T1000 (cell line): ENCODE measurements around the gene GPS1.

Source experiments
- DNase-seq: peaks from one replicate; lab custom pipeline; 2025; ENCODE audit warnings: mixed read lengths; lab: John Stamatoyannopoulos, UW

Gene GPS1

GRCh38 chr17:82051776-82052637 lies at the start of gene GPS1, which contains the start of gene RFNG:
TSS of gene GPS1 (plus strand) at chr17:82051898. CDS start at chr17:82051932, 34 bp downstream.
TSS of gene RFNG (minus strand) at chr17:82051811. CDS start at chr17:82051766, 45 bp downstream.
- DNase-seq: no peak

DNA sequence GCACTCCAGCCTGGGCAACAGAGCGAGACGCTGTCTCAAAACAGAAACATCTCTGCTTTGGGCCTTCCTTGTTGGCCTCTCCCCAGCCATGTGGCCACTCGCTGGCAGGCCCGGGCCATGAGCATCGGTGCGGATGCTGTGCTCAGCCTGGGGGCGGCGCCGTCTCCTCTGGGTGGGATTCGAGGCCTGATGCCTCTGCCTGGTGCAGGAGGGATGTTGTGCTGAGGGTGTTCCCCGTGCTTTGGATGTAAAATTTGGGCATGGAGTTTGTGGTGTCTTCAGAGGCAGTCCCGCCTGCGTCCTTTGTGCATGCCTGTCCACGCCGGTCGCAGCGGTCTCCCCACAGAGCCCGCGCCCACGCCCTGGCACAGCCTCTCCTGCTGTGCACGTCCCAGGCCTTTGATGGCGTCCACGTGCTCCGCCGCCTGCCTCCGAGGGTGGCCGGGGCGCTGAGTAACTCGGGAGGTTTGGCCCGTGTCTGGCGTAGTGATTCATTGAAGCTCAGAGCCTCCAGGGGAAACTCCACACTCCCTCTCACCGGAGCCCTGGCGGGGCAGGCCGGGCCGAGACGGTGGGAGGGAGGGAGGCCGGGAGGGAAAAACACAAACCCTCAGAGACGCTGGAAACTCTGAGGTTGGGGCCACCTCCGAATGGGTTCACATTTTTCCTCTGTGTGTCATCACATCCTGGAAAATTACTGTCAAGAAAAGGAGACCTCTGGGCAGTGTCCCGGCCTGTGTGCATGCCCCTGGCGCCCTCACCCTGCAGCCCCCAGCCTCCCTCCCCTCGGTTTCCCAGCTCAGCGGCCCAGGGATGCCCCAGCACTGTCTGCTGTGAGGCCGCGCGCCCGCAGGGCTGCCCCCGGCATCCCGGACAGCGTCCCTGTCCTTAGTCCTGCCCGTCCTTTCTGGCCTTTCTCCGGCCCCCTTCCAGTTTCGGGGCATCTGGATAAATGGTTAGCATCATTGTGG lies 48.0 kb upstream of the GPS1 start:
- peak; percentile 97 for DNase-seq

DNA sequence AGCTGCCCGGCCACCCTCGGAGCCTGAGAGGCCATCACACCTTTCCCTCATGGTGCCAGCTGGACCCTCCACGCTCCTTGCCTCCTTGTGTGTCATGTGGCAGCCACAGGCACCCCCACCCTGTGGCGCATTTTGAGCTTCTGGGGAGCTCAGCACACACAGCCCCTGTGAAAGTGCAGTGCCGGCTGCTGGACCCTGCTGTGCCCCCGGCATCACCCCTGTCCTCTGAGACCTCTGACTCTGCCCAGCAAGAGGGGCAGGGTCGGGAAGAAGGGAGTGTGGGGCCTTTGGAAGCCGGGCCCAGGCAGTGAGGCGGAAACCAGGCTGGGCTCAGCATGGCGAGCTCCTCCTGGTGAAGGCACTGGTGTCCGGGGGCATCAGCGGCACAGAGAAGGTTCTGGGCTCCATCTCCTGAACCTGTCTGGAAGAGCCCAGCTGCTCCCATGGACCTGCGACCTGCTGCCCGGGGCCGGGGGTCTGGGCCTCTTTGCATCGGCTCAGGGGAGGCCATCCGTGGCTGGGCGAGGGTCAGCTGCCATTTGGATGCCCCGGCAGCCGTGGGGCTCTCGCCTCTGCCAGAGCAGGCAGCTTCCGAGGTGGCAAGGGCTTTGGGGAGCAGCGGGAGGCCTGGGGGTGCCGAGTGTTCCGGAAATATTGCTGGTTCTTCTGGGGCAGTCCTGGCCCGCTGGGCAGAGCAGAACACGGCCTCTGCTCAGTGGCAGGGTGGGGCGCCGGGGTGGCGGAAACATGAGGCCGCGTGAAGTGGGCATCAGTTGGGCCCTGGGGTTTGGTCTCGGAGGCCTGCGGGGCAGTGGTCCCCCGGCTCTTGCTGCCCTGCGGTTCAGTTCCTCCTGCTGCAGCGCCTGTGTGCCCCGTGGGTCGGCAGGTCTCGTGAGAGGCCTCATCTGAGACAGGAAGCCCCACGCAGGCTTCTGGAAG lies 46.9 kb upstream of the GPS1 start:
- DNase-seq: no peak

GRCh38 chr17:82005701-82006348 lies 45.9 kb upstream of the GPS1 start:
- DNase-seq: no peak

DNA sequence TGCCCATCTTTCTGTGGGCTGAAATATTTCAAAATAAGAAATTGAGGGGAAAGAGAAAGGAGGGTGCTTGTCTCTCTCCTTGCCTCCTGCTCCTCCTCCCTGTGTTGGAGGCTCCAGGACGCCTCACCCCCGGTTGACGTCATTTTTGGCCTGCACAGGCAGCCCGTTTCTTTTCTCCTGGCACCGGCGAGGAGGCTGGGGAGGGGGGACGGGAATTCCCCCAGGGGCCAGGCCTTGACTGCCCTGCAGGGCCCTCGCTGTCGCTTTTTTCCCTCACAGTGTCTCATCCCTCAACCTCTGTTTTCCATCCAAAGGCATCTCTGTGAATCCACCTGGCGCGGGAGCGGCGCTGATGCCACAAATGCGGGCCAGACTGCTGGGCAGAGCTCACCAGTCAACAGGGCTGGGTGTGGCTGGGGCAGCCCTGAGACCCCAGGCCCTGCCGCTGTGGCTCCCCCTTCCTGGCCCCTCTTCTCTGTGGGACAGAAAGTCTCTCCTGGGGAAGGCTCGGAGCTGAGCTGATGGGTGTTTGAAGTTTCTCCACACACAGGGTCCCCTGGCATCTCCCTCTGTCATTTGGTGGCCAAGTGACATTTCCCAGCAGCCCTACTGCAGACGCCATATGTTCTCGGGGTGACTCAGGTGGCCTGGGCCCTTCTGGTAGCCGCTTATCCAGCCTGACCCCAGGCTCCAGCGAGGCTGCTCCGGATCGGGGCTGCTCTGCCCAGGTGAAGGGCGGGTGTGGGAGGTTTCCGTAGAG lies 45.0 kb upstream of the GPS1 start:
- DNase-seq: peak; percentile 17

DNA sequence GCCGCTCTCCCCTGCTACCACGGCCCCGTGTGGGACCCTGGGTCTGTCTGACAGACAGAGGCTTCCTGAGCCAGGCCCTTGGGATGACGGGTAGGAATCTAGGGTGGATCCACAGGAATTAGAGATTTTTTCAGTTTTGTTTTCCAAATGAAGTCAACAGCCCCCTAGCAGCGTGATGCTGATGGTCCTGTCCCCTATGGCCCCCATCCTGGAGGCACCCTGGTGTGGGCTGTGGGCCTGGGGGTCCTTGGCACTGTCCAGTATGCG lies 44.5 kb upstream of the GPS1 start:
- DNase-seq: no peak

GRCh38 chr17:82007495-82008257 lies 44.0 kb upstream of the GPS1 start:
- DNase-seq: no peak

DNA sequence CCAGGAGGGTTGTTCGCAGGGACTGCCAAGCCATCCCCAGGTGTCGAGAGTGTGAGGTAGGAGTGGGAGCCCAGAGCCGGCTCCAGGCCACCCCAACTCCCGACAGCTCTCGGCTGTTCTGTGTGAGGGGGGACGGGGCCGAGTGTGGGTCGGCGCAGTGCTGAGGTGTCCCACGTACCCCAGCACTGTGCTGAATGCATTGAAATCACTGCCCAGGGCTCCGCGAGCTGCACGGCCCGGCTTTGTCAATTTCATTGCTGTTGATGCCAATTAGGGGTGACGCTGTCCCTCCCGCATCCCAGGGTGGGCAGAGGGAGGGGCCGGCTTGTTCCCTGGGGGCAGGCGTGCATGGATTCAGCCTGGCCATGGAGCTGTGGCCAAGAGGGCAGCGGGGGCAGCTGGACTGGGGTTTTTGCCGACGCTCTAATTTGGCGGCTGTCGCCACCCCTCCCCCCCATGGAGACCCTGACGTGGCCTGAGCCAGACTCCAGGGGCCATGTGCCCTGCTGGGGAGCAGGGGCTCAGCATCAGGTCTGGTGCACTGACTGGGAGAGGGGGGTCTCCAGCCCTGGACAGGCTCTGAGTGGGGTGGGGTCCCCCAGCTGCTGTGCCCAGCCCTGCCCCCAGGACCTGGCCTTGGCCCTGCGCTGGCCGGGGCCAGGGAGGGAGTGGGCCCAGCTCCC lies 43.3 kb upstream of the GPS1 start:
- DNase-seq: no peak

DNA sequence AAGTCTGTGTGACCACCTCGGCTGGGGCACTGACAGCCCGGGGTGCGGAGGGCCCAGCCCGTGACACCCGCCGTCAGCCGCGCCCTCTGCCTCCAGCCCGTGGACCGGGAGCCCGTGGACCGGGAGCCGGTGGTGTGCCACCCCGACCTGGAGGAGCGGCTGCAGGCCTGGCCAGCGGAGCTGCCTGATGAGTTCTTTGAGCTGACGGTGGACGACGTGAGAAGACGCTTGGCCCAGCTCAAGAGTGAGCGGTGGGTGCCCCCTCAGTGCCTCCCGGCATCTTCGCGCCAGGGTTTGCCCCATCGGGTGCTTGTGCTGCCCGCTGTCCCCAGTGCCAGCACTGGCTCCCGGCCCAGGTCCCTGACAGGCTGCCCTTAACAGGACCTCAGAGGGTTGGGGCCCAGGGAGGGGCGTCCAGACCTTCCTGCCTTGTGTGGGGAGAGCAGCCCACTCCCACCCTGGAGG lies 42.7 kb upstream of the GPS1 start:
- no peak for DNase-seq

DNA sequence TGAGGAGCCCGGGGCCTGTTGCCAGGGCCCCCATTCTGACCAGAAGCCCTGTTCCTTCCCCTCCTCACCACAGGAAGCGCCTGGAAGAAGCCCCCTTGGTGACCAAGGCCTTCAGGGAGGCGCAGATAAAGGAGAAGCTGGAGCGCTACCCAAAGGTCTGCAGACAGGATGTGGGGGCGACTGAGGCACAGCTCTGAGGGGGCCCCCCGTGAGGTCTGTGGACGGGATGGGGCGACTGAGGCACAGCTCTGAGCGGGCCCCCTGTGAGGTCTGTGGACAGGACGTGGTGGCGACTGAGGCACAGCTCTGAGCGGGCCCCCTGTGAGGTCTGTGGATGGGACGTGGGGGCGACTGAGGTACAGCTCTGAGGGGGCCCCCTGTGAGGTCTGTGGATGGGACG lies 42.3 kb upstream of the GPS1 start:
- no peak for DNase-seq

- DNase-seq: no peak
These were observed 40.8 kb upstream of the GPS1 start for GRCh38 chr17:82010575-82011525.

GRCh38 chr17:82011617-82012187 lies 40.0 kb upstream of the GPS1 start:
- no peak for DNase-seq

- DNase-seq: no peak
These were observed 39.4 kb upstream of the GPS1 start for GRCh38 chr17:82012261-82012639.

GRCh38 chr17:82012640-82013295 lies 38.9 kb upstream of the GPS1 start:
- DNase-seq: peak; percentile 53

DNA sequence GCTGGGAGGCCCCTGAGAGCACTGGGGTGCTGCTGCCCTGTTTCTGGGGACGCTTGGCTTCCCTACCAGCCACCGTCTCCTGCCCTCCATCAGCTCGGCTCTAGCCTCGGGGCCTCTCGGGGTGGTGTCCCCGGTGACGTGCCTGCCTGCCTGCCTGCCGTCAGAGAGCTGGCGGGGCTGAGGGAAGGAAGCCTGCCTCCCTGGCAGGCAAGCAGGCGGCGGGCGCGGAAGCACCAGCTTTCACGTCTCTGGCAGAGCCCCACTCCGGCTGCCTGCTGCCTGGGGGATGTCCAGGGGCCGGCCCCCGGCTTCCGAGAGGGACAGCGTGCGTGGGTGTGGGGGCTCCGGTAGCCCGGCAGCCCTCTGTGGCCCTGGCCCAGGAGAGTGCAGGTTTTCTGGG lies 38.4 kb upstream of the GPS1 start:
- DNase-seq: no peak

DNA sequence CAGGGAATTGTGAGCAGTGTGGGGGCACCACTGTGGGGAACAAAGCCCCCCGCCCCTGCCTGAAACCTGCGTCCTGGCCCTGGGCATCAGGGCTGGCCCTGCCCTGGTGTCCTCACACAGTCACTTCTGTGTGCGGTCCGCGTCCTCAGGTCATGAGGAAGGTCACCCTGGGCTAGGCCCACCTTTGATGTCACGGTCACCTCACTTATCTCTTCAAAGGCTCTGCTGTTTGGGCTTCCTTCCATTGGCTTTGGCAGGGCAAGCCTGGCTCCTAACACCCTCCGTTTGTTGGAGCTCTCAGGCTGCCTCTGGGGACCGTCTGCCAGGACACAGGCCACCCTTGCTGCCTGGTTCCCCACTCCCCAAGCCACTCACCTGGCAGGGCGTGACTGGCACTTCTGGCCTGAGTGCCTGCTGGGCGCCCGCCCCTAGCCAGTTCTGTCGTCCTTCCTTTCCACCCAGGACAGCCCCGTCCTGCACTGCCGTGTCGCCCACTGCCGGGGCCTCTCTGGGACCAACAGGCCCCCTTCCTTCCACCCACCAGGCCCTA lies 37.9 kb upstream of the GPS1 start:
- no peak for DNase-seq

- DNase-seq: no peak
These were observed 37.3 kb upstream of the GPS1 start for GRCh38 chr17:82014432-82014831.
